ENCODE results near the gene TGM6. TPM values are rescaled to one million over a fixed set of nuclear protein-coding genes. Genes with fewer than 3 reads are reported as not detected.

The TGM6 gene
- total RNA-seq, 1 experiment from 2014 or later: not detected

DNA sequence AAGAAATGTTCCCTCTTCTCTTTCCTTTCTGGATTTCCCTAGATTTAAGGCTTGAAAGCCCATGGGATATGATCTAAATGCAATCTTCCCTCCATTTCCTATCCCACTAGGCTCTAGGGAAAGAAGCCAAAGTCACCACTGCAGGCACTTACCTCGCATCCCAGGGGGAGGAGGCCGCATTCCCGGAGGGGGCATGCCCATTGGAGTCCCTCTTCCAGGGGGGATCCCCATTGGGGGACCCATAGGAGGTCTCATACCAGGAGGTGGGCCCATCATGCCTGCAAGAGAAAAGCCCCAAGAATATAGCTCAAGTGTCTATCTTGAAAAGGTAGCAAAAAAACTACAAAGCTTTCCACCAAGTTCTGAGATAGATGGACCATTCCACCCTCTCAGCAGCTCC, 81.8 kb downstream of the TGM6 start:
- ATAC-seq (no peak), DNase-seq (no peak)
- Histone ChIP-seq H3K27ac (ENCODE audit: low read length) (no peak overlapping the region), H3K9me2 (replicated peaks; ENCODE audit: low read length) (no peaks in the 10 kb centered on the region), H3F3A (ENCODE audit: low read length, unreplicated experiment) (peaks cover 29% of the 10 kb centered on the region), H3K4me1 (ENCODE audit: insufficient read depth, low read length) (no peaks in the 10 kb centered on the region; the same call in 1 of the 2 replicates), H4K20me1 (ENCODE audit: low read length) (peaks cover 64% of the 10 kb centered on the region), H3K9me3 (ENCODE audit: low read length) (no peaks in the 10 kb centered on the region), H3K4me2 (ENCODE audit: low read length) (no peak overlapping the region), H3K4me3 (ENCODE audit: low read length) (no peak overlapping the region), H2AFZ (ENCODE audit: low read length) (no peak overlapping the region), H3K27me3 (ENCODE audit: low read length) (no peaks in the 10 kb centered on the region), H3K36me3 (ENCODE audit: low read depth, low read length) (peaks cover 78% of the 10 kb centered on the region), H3K9ac (ENCODE audit: low read length) (no peak overlapping the region), H3K79me2 (ENCODE audit: low read length) (peaks cover 29% of the 10 kb centered on the region)
- ChIA-PET CTCF (no interaction called here), POLR2A (ENCODE audit: unreplicated experiment) (no interaction called here)
- TF ChIP-seq EZH2 (IDR thresholded peaks at IDR 0.05; ENCODE audit: low read length, unreplicated experiment) (no peak), EZH2phosphoT487 (IDR thresholded peaks at IDR 0.05; ENCODE audit: borderline replicate concordance, low read length) (no peak)
- TF ChIP-seq, protein P1, sequence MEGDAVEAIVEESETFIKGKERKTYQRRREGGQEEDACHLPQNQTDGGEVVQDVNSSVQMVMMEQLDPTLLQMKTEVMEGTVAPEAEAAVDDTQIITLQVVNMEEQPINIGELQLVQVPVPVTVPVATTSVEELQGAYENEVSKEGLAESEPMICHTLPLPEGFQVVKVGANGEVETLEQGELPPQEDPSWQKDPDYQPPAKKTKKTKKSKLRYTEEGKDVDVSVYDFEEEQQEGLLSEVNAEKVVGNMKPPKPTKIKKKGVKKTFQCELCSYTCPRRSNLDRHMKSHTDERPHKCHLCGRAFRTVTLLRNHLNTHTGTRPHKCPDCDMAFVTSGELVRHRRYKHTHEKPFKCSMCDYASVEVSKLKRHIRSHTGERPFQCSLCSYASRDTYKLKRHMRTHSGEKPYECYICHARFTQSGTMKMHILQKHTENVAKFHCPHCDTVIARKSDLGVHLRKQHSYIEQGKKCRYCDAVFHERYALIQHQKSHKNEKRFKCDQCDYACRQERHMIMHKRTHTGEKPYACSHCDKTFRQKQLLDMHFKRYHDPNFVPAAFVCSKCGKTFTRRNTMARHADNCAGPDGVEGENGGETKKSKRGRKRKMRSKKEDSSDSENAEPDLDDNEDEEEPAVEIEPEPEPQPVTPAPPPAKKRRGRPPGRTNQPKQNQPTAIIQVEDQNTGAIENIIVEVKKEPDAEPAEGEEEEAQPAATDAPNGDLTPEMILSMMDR (conservative IDR thresholded peaks at IDR 0.05; ENCODE audit: low read depth, low read length): no peak
- intact Hi-C loops (cut with micrococcal nuclease): no loop called here
- BruUV-seq (replicated peaks): no TSS peak

- Histone ChIP-seq H3K9me3 (ENCODE audit: low read length) (no peaks in the 10 kb centered on the region), H3K9ac (ENCODE audit: low read length) (no peak overlapping the region), H3K4me3 (ENCODE audit: low read length) (no peak overlapping the region), H3K27me3 (ENCODE audit: low read length) (no peaks in the 10 kb centered on the region), H3K4me2 (ENCODE audit: low read length) (no peak overlapping the region), H4K20me1 (ENCODE audit: low read length) (peaks cover 77% of the 10 kb centered on the region), H3K36me3 (ENCODE audit: low read depth, low read length) (peaks cover 90% of the 10 kb centered on the region), H2AFZ (ENCODE audit: low read length) (no peak overlapping the region), H3K4me1 (ENCODE audit: insufficient read depth, low read length) (peaks cover 11% of the 10 kb centered on the region), H3K27ac (ENCODE audit: low read length) (no peak overlapping the region), H3K79me2 (ENCODE audit: low read length) (peaks cover 42% of the 10 kb centered on the region), H3F3A (ENCODE audit: low read length, unreplicated experiment) (peaks cover 27% of the 10 kb centered on the region), H3K9me2 (replicated peaks; ENCODE audit: low read length) (no peaks in the 10 kb centered on the region)
- no TSS peak for BruUV-seq (replicated peaks)
- ChIA-PET POLR2A (ENCODE audit: unreplicated experiment) (no interaction called here), CTCF (no interaction called here)
- intact Hi-C loops (cut with micrococcal nuclease): no loop called here
- DNase-seq (no peak), ATAC-seq (no peak)
- TF ChIP-seq EZH2 (IDR thresholded peaks at IDR 0.05; ENCODE audit: low read length, unreplicated experiment) (no peak), EZH2phosphoT487 (IDR thresholded peaks at IDR 0.05; ENCODE audit: borderline replicate concordance, low read length) (no peak)
- TF ChIP-seq, protein P1 (conservative IDR thresholded peaks at IDR 0.05; ENCODE audit: low read depth, low read length): no peak
Measured at GRCh38 chr20:2463616-2464365, 83.1 kb downstream of the TGM6 start.

GRCh38 chr20:2465100-2465499, 84.4 kb downstream of the TGM6 start:
- POLR2A ChIA-PET (ENCODE audit: unreplicated experiment): interaction anchor here (0.7 kb wide), 1 partner anchor 652 kb away, joined by 7 read pairs; no protein-coding TSS in a partner anchor
- no peak for DNase-seq
- no peak overlapping the region for H3K9ac ChIP-seq (ENCODE audit: low read length)
- H3K9me3 ChIP-seq (ENCODE audit: low read length): no peaks in the 10 kb centered on the region
- no TSS peak for BruUV-seq (replicated peaks)
- no peak overlapping the region for H3K4me2 ChIP-seq (ENCODE audit: low read length)
- H2AFZ ChIP-seq (ENCODE audit: low read length): no peak overlapping the region
- TF ChIP-seq EZH2phosphoT487 (IDR thresholded peaks at IDR 0.05; ENCODE audit: borderline replicate concordance, low read length): no peak
- no peak for TF ChIP-seq EZH2 (IDR thresholded peaks at IDR 0.05; ENCODE audit: low read length, unreplicated experiment)
- TF ChIP-seq, protein P1 (conservative IDR thresholded peaks at IDR 0.05; ENCODE audit: low read depth, low read length): no peak
- no peaks in the 10 kb centered on the region for H3K27me3 ChIP-seq (ENCODE audit: low read length)
- peaks cover 84% of the 10 kb centered on the region for H4K20me1 ChIP-seq (ENCODE audit: low read length)
- no peak overlapping the region for H3K27ac ChIP-seq (ENCODE audit: low read length)
- peaks cover 56% of the 10 kb centered on the region for H3K79me2 ChIP-seq (ENCODE audit: low read length)
- peaks cover 94% of the 10 kb centered on the region for H3K36me3 ChIP-seq (ENCODE audit: low read depth, low read length)
- intact Hi-C loops (cut with micrococcal nuclease): no loop called here
- no peaks in the 10 kb centered on the region for H3K9me2 ChIP-seq (replicated peaks; ENCODE audit: low read length)
- CTCF ChIA-PET: no interaction called here
- H3K4me3 ChIP-seq (ENCODE audit: low read length): no peak overlapping the region
- H3K4me1 ChIP-seq (ENCODE audit: insufficient read depth, low read length): peaks cover 15% of the 10 kb centered on the region
- H3F3A ChIP-seq (ENCODE audit: low read length, unreplicated experiment): peaks cover 14% of the 10 kb centered on the region
- no peak for ATAC-seq
